SK-N-SH (cell line): ENCODE measurements around the gene SLC5A4. TPM values are rescaled to one million over a fixed set of nuclear protein-coding genes. Genes with fewer than 3 reads are reported as not detected.
A peak's percentile ranks its signal among the peaks of the same experiment; 100 is the strongest.

ENCODE experiments used
- CTCF ChIA-PET: fragments of 300-600, 350-600 bp; formaldehyde crosslinking; extraction: SDS; loops from one replicate; lab custom pipeline; 2021; lab: Yijun Ruan, JAX
- POLR2A ChIA-PET: fragments of 350-600 bp; sonication (Branson Sonifier 250); formaldehyde crosslinking; extraction: SDS; loops from one replicate; lab custom pipeline; 2020; ENCODE audit warnings: antibody characterized with exemption, inconsistent platforms; lab: Yijun Ruan, JAX
- DNase-seq: peaks from one replicate; pipeline ENCODE4 v3.0.0; 2012
- H2AFZ ChIP-seq: fragments of 200-600 bp; sonication (generic); 2 replicates; pipeline ENCODE4 v1.8.1; 2016; ENCODE audit warnings: antibody characterized with exemption, mild to moderate bottlenecking, low read depth
- H3F3A ChIP-seq: fragments of 200-600 bp; sonication (generic); replicated peaks from 2 replicates; pipeline ENCODE3; 2016; ENCODE audit warnings: antibody characterized with exemption, mild to moderate bottlenecking; ENCODE audit not compliant: insufficient read depth
- H3K27ac ChIP-seq, 2 experiments: fragments of 200-500 bp in 1 of 2; fragments of 200-600 bp in 1 of 2; sonication (Bioruptor generic) in 1 of 2; sonication (generic), shearing (Covaris generic) in 1 of 2; 2 replicates each; pipeline versions ENCODE4 v1.5.1 to v1.6.1; 2014 to 2016; ENCODE audit warnings: low read depth in 2 of 2, inconsistent platforms in 1 of 2, low read length in 1 of 2, mild to moderate bottlenecking in 1 of 2, mixed read lengths in 1 of 2
- H3K27me3 ChIP-seq: fragments of 200-600 bp; sonication (generic), shearing (Covaris generic); 2 replicates; pipeline ENCODE4 v1.6.1; 2016; ENCODE audit warnings: mixed run types; ENCODE audit not compliant: insufficient read depth
- H3K36me3 ChIP-seq, 2 experiments: fragments of 200-500 bp in 1 of 2; fragments of 200-600 bp in 1 of 2; sonication (Bioruptor generic) in 1 of 2; sonication (generic) in 1 of 2; replicated peaks in 1 of 2; 2 replicates each; pipeline versions ENCODE3 to v1.5.1; 2014 to 2016; ENCODE audit warnings: low read length in 1 of 2, mild to moderate bottlenecking in 1 of 2; ENCODE audit not compliant: insufficient read depth in 2 of 2, control insufficient read depth in 1 of 2
- H3K4me1 ChIP-seq, 2 experiments: fragments of 200-500 bp in 1 of 2; fragments of 200-600 bp in 1 of 2; sonication (Bioruptor generic) in 1 of 2; sonication (generic), shearing (Covaris generic) in 1 of 2; 2 replicates each; pipeline versions ENCODE4 v1.5.1 to v1.6.1; 2014 to 2016; ENCODE audit warnings: low read depth in 1 of 2, low read length in 1 of 2, mixed run types in 1 of 2; ENCODE audit not compliant: insufficient read depth in 2 of 2, control insufficient read depth in 1 of 2
- H3K4me2 ChIP-seq: fragments of 200-600 bp; sonication (generic), shearing (Covaris generic); 2 replicates; pipeline ENCODE4 v1.6.1; 2017; ENCODE audit warnings: mixed run types
- H3K4me3 ChIP-seq, 2 experiments: fragments of 200-500 bp in 1 of 2; fragments of 200-600 bp in 1 of 2; sonication (Bioruptor generic) in 1 of 2; sonication (generic), shearing (Covaris generic) in 1 of 2; 2 replicates each; pipeline versions ENCODE4 v1.5.1 to v1.8.1; 2014 to 2016; ENCODE audit warnings: low read depth in 2 of 2, inconsistent platforms in 1 of 2, low read length in 1 of 2, mild to moderate bottlenecking in 1 of 2, mixed read lengths in 1 of 2, moderate library complexity in 1 of 2
- H3K79me2 ChIP-seq: fragments of 200-600 bp; sonication (generic); 2 replicates; pipeline ENCODE4 v1.8.1; 2017; ENCODE audit warnings: mild to moderate bottlenecking; ENCODE audit not compliant: insufficient read depth
- H3K9ac ChIP-seq: fragments of 200-600 bp; sonication (generic); 2 replicates; pipeline ENCODE4 v1.6.1; 2017; ENCODE audit warnings: mixed run types
- H3K9me2 ChIP-seq: fragments of 200-600 bp; sonication (generic); 2 replicates; pipeline ENCODE4 v1.6.1; 2017; ENCODE audit warnings: mixed run types
- H3K9me3 ChIP-seq: fragments of 200-600 bp; sonication (generic); 2 replicates; pipeline ENCODE4 v1.6.1; 2017; ENCODE audit warnings: mixed run types, mild to moderate bottlenecking, moderate library complexity
- H4K20me1 ChIP-seq: fragments of 200-600 bp; sonication (generic); 2 replicates; pipeline ENCODE4 v1.6.1; 2017; ENCODE audit warnings: mild to moderate bottlenecking, mixed run types; ENCODE audit not compliant: insufficient read depth
- CTCF ChIP-seq: fragments of 200-600 bp; sonication (generic); IDR thresholded peaks from 2 replicates; pipeline ENCODE4 v1.6.1; 2017; ENCODE audit warnings: antibody characterized with exemption, mild to moderate bottlenecking, moderate library complexity
- ELF1 ChIP-seq: IDR thresholded peaks from 2 replicates; pipeline ENCODE4 v1.4.0; 2012
- EP300 ChIP-seq, 2 experiments: IDR thresholded peaks; 2 replicates each; pipeline versions ENCODE4 v1.4.0 to v1.6.1; 2012; ENCODE audit warnings: borderline replicate concordance in 1 of 2, low read depth in 1 of 2, low read length in 1 of 2
- EZH2phosphoT487 ChIP-seq: fragments of 200-600 bp; sonication (generic); IDR thresholded peaks from 2 replicates; pipeline ENCODE4 v1.6.1; 2017; ENCODE audit warnings: low read depth, mixed run types, mild to moderate bottlenecking, antibody characterized with exemption, moderate library complexity, borderline replicate concordance
- FOXJ3 ChIP-seq: sonication (generic); formaldehyde crosslinking; IDR thresholded peaks from 2 replicates; pipeline ENCODE4 v1.5.1; 2020; ENCODE audit warnings: mild to moderate bottlenecking, missing genetic modification reagents
- FOXM1 ChIP-seq: IDR thresholded peaks from 2 replicates; pipeline ENCODE4 v1.4.0; 2012; ENCODE audit warnings: low read depth, mild to moderate bottlenecking
- GATA2 ChIP-seq: sonication (generic); formaldehyde crosslinking; IDR thresholded peaks from 2 replicates; pipeline ENCODE4 v1.5.0; 2020; ENCODE audit warnings: mild to moderate bottlenecking, missing genetic modification reagents
- MXI1 ChIP-seq: IDR thresholded peaks from 2 replicates; pipeline ENCODE4 v1.6.1; 2012; ENCODE audit warnings: mild to moderate bottlenecking, low read depth, low read length, improper control_type of control experiment
- NRF1 ChIP-seq: IDR thresholded peaks from 2 replicates; pipeline ENCODE4 v1.6.1; 2012; ENCODE audit warnings: low read depth, mild to moderate bottlenecking, low read length
- POLR2AphosphoS5 ChIP-seq: IDR thresholded peaks from 2 replicates; pipeline ENCODE4 v1.6.1; 2012; ENCODE audit warnings: low read depth, low read length
- RAD21 ChIP-seq: IDR thresholded peaks from 2 replicates; pipeline ENCODE4 v1.6.1; 2012; ENCODE audit warnings: mild to moderate bottlenecking, low read length
- RCOR1 ChIP-seq: fragments of 150-350 bp; IDR thresholded peaks from 2 replicates; pipeline ENCODE4 v1.6.1; 2017; ENCODE audit warnings: antibody characterized with exemption, low read length
- TAF1 ChIP-seq: IDR thresholded peaks from 2 replicates; pipeline ENCODE4 v1.6.1; 2012; ENCODE audit warnings: low read depth, mild to moderate bottlenecking, low read length, moderate library complexity, borderline replicate concordance
- TCF12 ChIP-seq: IDR thresholded peaks from 2 replicates; pipeline ENCODE4 v1.4.0; 2012
- ZBTB33 ChIP-seq: IDR thresholded peaks from 2 replicates; pipeline ENCODE4 v1.4.0; 2012; ENCODE audit warnings: low read depth, borderline replicate concordance
- WGBS: methylation state at CpG from one replicate; pipeline ENCODE4 v1.1.6; 2017; ENCODE audit warnings: low lambda C conversion rate; 5-methylcytosine and 5-hydroxymethylcytosine counted together
- polyA plus RNA-seq, 3 experiments: library from polyadenylated mRNA; depleted of rRNA; stranded (reverse); fragments of >200 nt; gene quantifications; 2 replicates each; pipeline ENCODE4 v1.2.3, GENCODE V29; 2012

Gene SLC5A4
- polyA plus RNA-seq, 1 of the 3 experiments (the other 2 are of a cell fraction) = 0.15 TPM

DNA sequence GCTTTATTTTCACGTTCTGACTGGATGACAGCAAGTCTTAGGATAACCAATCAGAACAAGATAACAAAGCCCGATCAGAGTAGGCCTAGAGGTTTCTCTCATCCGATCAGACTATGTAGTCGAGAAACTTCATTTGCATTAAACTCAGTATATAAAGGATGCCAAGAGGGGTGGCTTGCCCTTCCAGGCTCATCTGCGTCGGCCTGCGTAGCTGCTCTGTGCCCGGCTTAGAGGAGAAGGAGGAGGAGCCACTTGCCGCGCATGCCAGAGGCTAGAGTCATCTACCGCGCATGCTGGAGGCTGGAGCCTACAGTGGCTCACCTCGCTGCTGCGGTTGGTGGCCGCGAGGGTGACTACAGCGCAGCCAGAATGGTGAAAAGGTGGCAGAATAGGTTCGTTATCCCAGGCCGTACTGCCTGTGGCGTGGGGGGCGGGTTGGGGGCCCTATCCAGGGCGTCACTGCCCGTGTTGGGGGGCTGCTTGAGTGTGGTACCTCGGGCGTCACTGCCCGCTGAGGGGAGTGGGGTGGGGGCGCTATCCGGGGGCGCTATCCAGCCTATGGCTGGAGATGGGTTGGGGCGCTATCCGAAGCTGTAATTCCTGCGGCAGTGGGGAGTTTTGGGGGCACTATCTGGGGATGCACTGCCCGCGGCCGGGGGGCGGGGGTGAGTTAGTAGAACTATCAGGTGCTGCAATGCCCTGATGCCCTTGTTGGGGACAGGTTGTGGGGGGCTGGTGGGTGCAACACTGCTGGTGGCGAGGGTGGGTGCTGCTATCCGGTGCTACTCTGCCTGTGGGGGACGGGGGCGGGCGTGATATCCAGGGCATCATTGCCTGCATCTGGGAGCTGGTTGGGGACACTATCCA is 50.1 kb downstream of the SLC5A4 start, which contains the start of gene RFPL2 (continued):
- no peak for TF ChIP-seq TAF1
- no peak for TF ChIP-seq EZH2phosphoT487

DNA sequence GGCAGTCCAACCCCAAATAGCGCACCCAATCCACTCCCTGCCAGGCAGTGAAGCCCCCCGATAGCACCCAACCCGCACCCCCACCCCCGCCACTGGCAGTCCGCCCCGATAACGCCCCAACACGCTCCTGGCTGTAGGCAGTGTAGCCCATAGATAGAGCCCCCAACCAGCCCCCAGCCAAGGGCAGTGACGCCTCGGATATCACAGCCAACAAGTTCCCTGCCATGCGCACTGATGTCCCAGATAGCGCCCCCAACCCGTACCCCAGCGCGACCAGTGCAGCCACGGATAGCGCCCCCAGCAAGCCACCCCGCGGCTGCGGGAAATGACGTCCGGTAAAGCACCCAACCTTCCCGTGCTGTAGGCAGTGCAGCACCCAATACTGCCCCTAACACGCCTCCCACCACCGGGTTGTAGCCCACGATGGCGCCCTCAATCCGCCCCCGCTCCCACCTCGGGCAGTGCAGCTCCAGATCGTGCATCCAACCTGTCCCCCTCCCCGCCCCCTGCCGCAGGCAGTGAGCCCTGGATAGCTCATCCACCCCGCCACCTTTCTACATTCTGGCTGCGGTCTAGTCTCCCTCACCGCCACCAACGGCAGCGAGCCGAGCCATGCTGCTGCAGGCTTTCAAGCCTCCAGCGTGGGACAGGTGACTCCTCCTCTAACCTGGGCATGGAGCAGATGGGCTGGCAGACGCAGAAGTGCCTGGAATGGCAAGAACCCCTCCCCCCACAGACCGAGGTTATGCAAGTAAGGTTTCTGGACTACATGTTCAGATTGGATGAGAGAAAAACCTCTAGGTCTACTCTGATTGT is 50.9 kb downstream of the SLC5A4 start:
- no peaks in the 10 kb centered on the region for H3K9me2 ChIP-seq
- H3K4me3 ChIP-seq = peak overlapping the region; percentile 58 to 71
- no peaks in the 10 kb centered on the region for H3K36me3 ChIP-seq
- ChIA-PET CTCF (interaction anchor here (1.1 to 2.7 kb wide), 5 partner anchors 9 to 269 kb away, joined by 3 to 12 read pairs (median 6); no protein-coding TSS in a partner anchor), POLR2A (no interaction called here)
- WGBS = 3% methylated on average over 16 of the region's 42 CpGs
- peak overlapping the region; percentile 96 for H2AFZ ChIP-seq
- peaks cover 4% of the 10 kb centered on the region for H3F3A ChIP-seq
- no peaks in the 10 kb centered on the region for H4K20me1 ChIP-seq
- no peak overlapping the region for H3K27ac ChIP-seq
- peak overlapping the region; percentile 99 for H3K4me2 ChIP-seq
- H3K79me2 ChIP-seq = no peaks in the 10 kb centered on the region
- peaks cover 18% of the 10 kb centered on the region; the same call in 1 of the 2 replicates for H3K27me3 ChIP-seq
- DNase-seq = peak; percentile 60
- no peak overlapping the region for H3K9ac ChIP-seq
- H3K4me1 ChIP-seq = peaks cover 0 to 38% of the 10 kb centered on the region in 2 experiments; a peak in 1 of 4 replicates
- H3K9me3 ChIP-seq = no peaks in the 10 kb centered on the region
- TF ChIP-seq NRF1 (0 out of 2 replicates have a peak, but pooled peaks have one; percentile 18), TCF12 (no peak), FOXJ3 (CRISPR knock-in tag) (no peak), TAF1 (no peak)

GRCh38 chr22:32203181-32204039 is 51.7 kb downstream of the SLC5A4 start:
- Histone ChIP-seq H3K27me3 (peaks cover 18% of the 10 kb centered on the region; the same call in 1 of the 2 replicates), H3K4me1 (peaks cover 0 to 38% of the 10 kb centered on the region in 2 experiments; a peak in 1 of 4 replicates)
- POLR2A ChIA-PET = no interaction called here
- TF ChIP-seq CTCF (no peak), ZBTB33 (no peak), FOXM1 (no peak), MXI1 (no peak), RCOR1 (no peak), EP300 (IDR thresholded peaks at IDR 0.05; ENCODE audit: borderline replicate concordance in 1 of 2, low read depth in 1 of 2, low read length in 1 of 2) (no peak), ELF1 (no peak), FOXJ3 (CRISPR knock-in tag) (no peak), GATA2 (CRISPR knock-in tag) (no peak), POLR2AphosphoS5 (no peak), RAD21 (no peak)

More at GRCh38 chr22:32203181-32204039, 51.7 kb downstream of the SLC5A4 start:
- Histone ChIP-seq H3K4me2 (peak overlapping the region; percentile 99), H4K20me1 (no peaks in the 10 kb centered on the region), H2AFZ (0 out of 2 replicates have a peak overlapping the region, but pooled peaks have one; percentile 63), H3K9ac (no peak overlapping the region), H3F3A (peaks cover 4% of the 10 kb centered on the region), H3K4me3 (peak overlapping the region; percentile 56 to 58), H3K27ac (no peak overlapping the region), H3K79me2 (no peaks in the 10 kb centered on the region), H3K36me3 (no peaks in the 10 kb centered on the region), H3K9me2 (no peaks in the 10 kb centered on the region), H3K9me3 (no peaks in the 10 kb centered on the region)
- WGBS = 2% methylated on average over 21 of the region's 53 CpGs
- CTCF ChIA-PET = interaction anchor here (0.7 to 3.9 kb wide), 9 partner anchors 17 to 268 kb away, joined by 3 to 30 read pairs (median 6); no protein-coding TSS in a partner anchor
- DNase-seq = peak; percentile 47
